ENCODE results near the gene ANO7. TPM values are rescaled to one million over a fixed set of nuclear protein-coding genes. Genes with fewer than 3 reads are reported as not detected.

ANO7 gene, protein sequence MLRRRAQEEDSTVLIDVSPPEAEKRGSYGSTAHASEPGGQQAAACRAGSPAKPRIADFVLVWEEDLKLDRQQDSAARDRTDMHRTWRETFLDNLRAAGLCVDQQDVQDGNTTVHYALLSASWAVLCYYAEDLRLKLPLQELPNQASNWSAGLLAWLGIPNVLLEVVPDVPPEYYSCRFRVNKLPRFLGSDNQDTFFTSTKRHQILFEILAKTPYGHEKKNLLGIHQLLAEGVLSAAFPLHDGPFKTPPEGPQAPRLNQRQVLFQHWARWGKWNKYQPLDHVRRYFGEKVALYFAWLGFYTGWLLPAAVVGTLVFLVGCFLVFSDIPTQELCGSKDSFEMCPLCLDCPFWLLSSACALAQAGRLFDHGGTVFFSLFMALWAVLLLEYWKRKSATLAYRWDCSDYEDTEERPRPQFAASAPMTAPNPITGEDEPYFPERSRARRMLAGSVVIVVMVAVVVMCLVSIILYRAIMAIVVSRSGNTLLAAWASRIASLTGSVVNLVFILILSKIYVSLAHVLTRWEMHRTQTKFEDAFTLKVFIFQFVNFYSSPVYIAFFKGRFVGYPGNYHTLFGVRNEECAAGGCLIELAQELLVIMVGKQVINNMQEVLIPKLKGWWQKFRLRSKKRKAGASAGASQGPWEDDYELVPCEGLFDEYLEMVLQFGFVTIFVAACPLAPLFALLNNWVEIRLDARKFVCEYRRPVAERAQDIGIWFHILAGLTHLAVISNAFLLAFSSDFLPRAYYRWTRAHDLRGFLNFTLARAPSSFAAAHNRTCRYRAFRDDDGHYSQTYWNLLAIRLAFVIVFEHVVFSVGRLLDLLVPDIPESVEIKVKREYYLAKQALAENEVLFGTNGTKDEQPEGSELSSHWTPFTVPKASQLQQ
- total RNA-seq (under 1 TPM; 0.83 to 0.86 TPM), polyA plus RNA-seq (not detected)

DNA sequence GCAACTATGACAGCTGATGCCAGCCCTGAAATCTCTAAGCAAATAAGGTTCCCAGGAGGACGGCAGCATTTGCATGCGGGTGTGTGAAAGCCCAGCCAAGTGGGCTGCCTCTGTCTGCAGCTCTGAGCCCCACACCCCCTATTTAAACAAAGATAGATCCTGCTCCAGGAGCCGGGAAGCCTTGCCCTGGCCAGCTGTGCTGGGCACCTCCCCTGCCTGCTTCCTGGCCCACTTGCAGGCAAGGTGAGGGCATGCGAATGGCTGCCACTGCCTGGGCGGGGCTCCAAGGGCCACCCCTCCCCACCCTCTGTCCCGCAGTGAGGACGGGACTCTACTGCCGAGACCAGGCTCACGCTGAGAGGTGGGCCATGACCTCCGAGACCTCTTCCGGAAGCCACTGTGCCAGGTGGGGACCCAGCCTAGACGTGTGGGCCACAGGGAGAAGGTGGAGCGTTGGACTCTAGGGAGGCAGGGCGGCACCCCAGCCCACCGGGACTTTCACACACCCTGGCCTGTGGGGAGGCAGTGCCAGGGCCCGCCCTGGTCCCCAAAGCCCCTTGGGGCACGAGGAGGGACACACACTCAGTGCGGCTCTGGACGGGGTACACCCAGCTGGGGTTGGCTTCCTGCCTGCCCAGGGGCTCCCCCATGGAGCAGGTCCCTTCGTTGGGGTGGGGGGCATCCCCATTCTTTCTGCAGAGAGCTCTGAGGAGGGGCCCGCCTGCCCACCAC lies at the start of gene ANO7:
Gene ANO7, plus strand, starts transcription at position 317 of the 732 bp plus-strand sequence. CDS start 1,387 bp downstream, outside the sequence.
- H3K4me1 ChIP-seq (ENCODE audit: insufficient read depth, low read length), result no peaks in the 10 kb centered on the region
- no peak within 1 kb of the TSS for H3K4me3 ChIP-seq (ENCODE audit: low read length)
- Mint-ChIP-seq H3K9me3 (no peaks in the 10 kb centered on the region), H3K4me3 (no peak within 1 kb of the TSS), H3K27ac (no peak within 1 kb of the TSS), H3K36me3 (peaks cover 0 to 5% (median 2%) of the 10 kb centered on the region in 3 donors), H3K4me1 (no peaks in the 10 kb centered on the region), H3K27me3 (no peaks in the 10 kb centered on the region)
- H3K9me3 ChIP-seq (ENCODE audit: low read length), result no peaks in the 10 kb centered on the region
- POLR2A ChIA-PET, result no interaction called here
- CTCF ChIA-PET, result no interaction called here
- H3K27me3 ChIP-seq (ENCODE audit: insufficient read depth, low read length, poor library complexity, severe bottlenecking), result no peaks in the 10 kb centered on the region
- H3K36me3 ChIP-seq (ENCODE audit: insufficient read depth, low read length), result no peaks in the 10 kb centered on the region
- no peak within 1 kb of the TSS for H3K27ac ChIP-seq (ENCODE audit: low read depth, low read length)
- no peak for DNase-seq

DNA sequence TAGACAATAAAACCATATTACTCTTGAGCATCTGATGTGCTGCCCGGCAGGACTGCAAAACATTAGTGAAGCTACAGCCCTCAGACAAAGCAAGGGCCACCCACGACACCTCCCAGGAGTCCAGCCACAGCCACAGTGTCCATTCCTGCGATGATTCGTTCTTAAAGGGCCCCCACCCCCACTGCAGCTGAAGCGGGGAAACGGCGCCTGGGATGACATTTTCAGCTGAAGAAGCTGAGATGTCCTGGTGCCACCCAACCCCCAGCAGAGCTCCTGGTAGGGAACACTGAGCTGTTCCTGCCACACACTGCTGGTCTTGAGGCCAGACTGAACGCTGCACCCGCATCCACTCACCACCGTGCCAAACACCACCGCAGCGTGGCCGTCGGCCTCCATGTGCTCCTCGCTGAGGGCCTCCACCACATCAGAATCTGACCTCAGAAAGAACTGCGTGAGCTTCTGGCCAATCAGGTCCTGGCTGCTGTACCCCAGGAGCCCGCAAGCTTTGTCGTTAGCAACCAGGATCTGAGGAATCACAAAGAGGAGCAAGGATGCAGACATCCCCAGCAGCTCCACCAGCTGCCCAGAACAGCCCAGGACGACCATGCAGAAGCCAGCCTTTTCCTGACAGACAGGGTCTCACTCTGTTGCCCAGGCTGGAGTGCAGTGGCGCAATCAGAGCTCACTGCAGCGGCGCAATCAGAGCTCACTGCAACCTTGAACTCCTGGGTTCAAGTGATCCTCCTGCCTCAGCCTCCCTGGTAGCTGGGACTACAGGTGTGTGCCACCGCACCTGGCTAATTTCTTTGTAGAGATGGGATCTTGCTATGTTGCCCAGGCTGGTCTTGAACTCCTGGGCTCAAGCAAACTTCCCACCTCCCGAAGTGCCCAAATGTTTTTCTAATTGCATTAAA lies 48.7 kb upstream of the ANO7 start:
- peaks cover 9% of the 10 kb centered on the region for H3K36me3 ChIP-seq (ENCODE audit: insufficient read depth, low read length)
- CTCF ChIA-PET, result interaction anchor here (2.2 kb wide), 1 partner anchor 10 kb away, joined by 8 read pairs; the partner anchor contains the start of genes PASK and PPP1R7

DNA sequence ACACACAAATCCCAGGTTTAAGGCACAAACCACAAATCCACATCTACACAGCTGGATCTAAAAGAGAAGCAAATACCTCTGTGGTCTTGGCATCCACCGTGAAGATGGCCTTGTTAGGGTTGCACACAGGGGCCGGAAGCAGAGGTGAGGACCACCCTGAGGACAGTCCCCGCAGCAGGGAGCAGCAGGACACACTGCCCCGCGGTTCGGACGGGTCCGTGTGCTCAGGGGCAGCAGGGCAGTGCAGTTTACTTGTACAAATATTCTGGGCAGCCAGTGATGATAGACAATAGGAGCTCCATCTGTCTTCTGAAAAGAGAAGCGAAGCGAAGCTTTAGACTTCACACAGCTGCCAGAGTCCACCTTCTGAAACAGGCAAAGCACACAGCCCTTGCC lies 48.0 kb upstream of the ANO7 start:
- no peak overlapping the region for H3K4me3 Mint-ChIP-seq
- H3K27me3 ChIP-seq (ENCODE audit: insufficient read depth, low read length, poor library complexity, severe bottlenecking), result no peaks in the 10 kb centered on the region
- H3K4me1 ChIP-seq (ENCODE audit: insufficient read depth, low read length), result no peaks in the 10 kb centered on the region
- ChIA-PET CTCF (interaction anchor here (2.2 kb wide), 1 partner anchor 9 kb away, joined by 8 read pairs; the partner anchor contains the start of genes PASK and PPP1R7), POLR2A (no interaction called here)
- peaks cover 12 to 89% (median 19%) of the 10 kb centered on the region in 3 donors for H3K36me3 Mint-ChIP-seq
- no peak overlapping the region for H3K27ac Mint-ChIP-seq
- DNase-seq, result no peak
- peaks cover 9% of the 10 kb centered on the region for H3K36me3 ChIP-seq (ENCODE audit: insufficient read depth, low read length)
- H3K4me3 ChIP-seq (ENCODE audit: low read length), result no peak overlapping the region
- H3K27me3 Mint-ChIP-seq, result no peaks in the 10 kb centered on the region
- no peak overlapping the region for H3K27ac ChIP-seq (ENCODE audit: low read depth, low read length)
- H3K9me3 ChIP-seq (ENCODE audit: low read length), result no peaks in the 10 kb centered on the region
- H3K9me3 Mint-ChIP-seq, result no peaks in the 10 kb centered on the region
- peaks cover 0 to 8% (median 1%) of the 10 kb centered on the region in 3 donors for H3K4me1 Mint-ChIP-seq

More for the DNA sequence above, 48.7 kb upstream of the ANO7 start:
- Mint-ChIP-seq H3K27me3 (no peaks in the 10 kb centered on the region), H3K4me1 (peaks cover 0 to 8% (median 1%) of the 10 kb centered on the region in 3 donors), H3K36me3 (peaks cover 12 to 92% (median 19%) of the 10 kb centered on the region in 3 donors), H3K27ac (peak overlapping the region in 1 of 8 donors; percentile 55), H3K4me3 (no peak overlapping the region), H3K9me3 (no peaks in the 10 kb centered on the region)
- no peaks in the 10 kb centered on the region for H3K27me3 ChIP-seq (ENCODE audit: insufficient read depth, low read length, poor library complexity, severe bottlenecking)
- no peaks in the 10 kb centered on the region for H3K9me3 ChIP-seq (ENCODE audit: low read length)
- POLR2A ChIA-PET, result no interaction called here
- H3K4me1 ChIP-seq (ENCODE audit: insufficient read depth, low read length), result no peaks in the 10 kb centered on the region
- DNase-seq, result no peak
- no peak overlapping the region for H3K27ac ChIP-seq (ENCODE audit: low read depth, low read length)
- H3K4me3 ChIP-seq (ENCODE audit: low read length), result no peak overlapping the region

DNA sequence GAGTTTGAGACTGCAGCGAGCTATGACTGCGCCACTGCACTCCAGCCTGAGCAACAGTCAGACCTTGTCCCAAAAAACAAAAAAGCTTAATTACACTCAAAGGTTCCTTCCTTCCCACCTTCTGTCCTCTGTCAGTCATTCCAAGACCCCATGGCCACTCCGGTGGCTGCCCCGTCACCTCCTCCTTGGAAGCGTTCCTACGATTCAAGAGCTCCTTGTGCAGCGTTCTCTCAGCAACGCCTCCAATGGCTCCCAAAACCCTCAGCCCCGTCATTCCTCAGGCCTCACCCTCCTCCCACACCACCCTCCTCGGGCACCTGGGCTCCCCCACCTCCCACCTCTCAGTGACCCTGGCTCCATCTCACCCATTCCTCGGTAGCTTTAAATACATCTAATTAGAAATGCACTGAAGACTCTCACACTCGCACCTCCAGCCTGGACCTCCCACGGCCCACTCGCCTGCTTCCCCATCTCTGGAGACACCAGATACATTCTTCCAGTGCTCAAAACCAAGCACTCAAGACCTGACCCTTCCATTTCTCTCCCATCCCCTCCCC lies 47.2 kb upstream of the ANO7 start:
- no peaks in the 10 kb centered on the region for H3K27me3 ChIP-seq (ENCODE audit: insufficient read depth, low read length, poor library complexity, severe bottlenecking)
- Mint-ChIP-seq H3K27ac (peak overlapping the region in 1 of 8 donors; percentile 88), H3K9me3 (no peaks in the 10 kb centered on the region), H3K4me3 (no peak overlapping the region), H3K4me1 (peaks cover 1 to 11% (median 3%) of the 10 kb centered on the region in 3 donors), H3K27me3 (no peaks in the 10 kb centered on the region), H3K36me3 (peaks cover 12 to 82% (median 19%) of the 10 kb centered on the region in 3 donors)
- H3K4me3 ChIP-seq (ENCODE audit: low read length), result no peak overlapping the region
- DNase-seq, result no peak
- H3K36me3 ChIP-seq (ENCODE audit: insufficient read depth, low read length), result peaks cover 9% of the 10 kb centered on the region
- H3K27ac ChIP-seq (ENCODE audit: low read depth, low read length), result no peak overlapping the region
- ChIA-PET POLR2A (no interaction called here), CTCF (interaction anchor here (2.2 kb wide), 1 partner anchor 8 kb away, joined by 8 read pairs; the partner anchor contains the start of genes PASK and PPP1R7)
- H3K9me3 ChIP-seq (ENCODE audit: low read length), result no peaks in the 10 kb centered on the region
- no peaks in the 10 kb centered on the region for H3K4me1 ChIP-seq (ENCODE audit: insufficient read depth, low read length)

DNA sequence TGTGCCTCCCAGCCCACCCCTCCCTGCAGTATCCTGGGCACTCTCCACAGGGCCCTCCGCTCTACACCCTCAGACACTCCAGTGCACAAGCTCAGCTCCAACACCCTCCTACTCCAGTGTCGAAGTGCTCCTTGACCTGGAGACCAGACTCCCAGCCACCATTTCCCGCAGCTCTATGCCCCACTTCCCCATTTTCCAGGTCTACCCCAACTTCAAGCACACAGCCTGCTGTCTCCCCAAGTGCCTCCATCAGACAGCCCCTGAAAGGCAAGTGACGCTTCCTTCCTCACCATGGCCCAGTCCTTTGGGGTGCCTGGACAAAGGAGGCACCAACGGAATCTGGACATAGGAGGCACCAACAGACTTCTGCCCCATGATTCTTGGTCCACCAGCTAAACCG lies 46.4 kb upstream of the ANO7 start:
- no peak overlapping the region for H3K27ac ChIP-seq (ENCODE audit: low read depth, low read length)
- no peaks in the 10 kb centered on the region for H3K27me3 ChIP-seq (ENCODE audit: insufficient read depth, low read length, poor library complexity, severe bottlenecking)
- no peak overlapping the region for H3K4me3 ChIP-seq (ENCODE audit: low read length)
- H3K36me3 ChIP-seq (ENCODE audit: insufficient read depth, low read length), result peaks cover 9% of the 10 kb centered on the region
- no peaks in the 10 kb centered on the region for H3K4me1 ChIP-seq (ENCODE audit: insufficient read depth, low read length)
- ChIA-PET POLR2A (no interaction called here), CTCF (no interaction called here)
- no peaks in the 10 kb centered on the region for H3K9me3 Mint-ChIP-seq
- H3K36me3 Mint-ChIP-seq, result peaks cover 12 to 74% (median 19%) of the 10 kb centered on the region in 3 donors
- H3K27me3 Mint-ChIP-seq, result no peaks in the 10 kb centered on the region
- no peak overlapping the region for H3K4me3 Mint-ChIP-seq
- DNase-seq, result no peak
- H3K9me3 ChIP-seq (ENCODE audit: low read length), result no peaks in the 10 kb centered on the region
- peaks cover 1 to 19% (median 8%) of the 10 kb centered on the region in 3 donors for H3K4me1 Mint-ChIP-seq
- H3K27ac Mint-ChIP-seq, result peak overlapping the region in 1 of 8 donors; percentile 61

DNA sequence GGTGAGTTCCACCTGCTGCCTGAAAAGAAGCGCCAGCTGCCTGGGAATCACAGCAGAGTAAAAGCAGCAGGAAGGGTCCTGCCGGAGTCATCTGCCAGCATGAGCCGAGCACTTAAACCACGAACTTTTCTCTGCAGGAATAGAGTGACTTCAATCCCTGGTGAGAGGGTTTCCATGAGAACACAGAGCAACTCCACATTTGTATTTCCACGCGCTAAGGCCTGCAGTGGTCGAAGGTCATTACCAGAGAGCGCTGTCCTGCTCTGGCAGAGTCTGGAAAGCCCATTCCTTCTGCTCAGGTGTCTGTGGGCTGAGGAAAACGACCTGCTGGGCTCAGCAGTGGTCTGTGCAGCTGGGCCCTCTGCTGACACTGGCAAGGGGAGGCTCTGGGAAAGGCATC lies 45.9 kb upstream of the ANO7 start:
- H3K27me3 Mint-ChIP-seq, result no peaks in the 10 kb centered on the region
- no peak overlapping the region for H3K27ac Mint-ChIP-seq
- CTCF ChIA-PET, result no interaction called here
- no peaks in the 10 kb centered on the region for H3K9me3 Mint-ChIP-seq
- H3K4me3 ChIP-seq (ENCODE audit: low read length), result no peak overlapping the region
- peaks cover 9% of the 10 kb centered on the region for H3K36me3 ChIP-seq (ENCODE audit: insufficient read depth, low read length)
- H3K4me1 Mint-ChIP-seq, result peaks cover 1 to 22% (median 8%) of the 10 kb centered on the region in 3 donors
- H3K4me3 Mint-ChIP-seq, result no peak overlapping the region
- H3K36me3 Mint-ChIP-seq, result peaks cover 12 to 70% (median 19%) of the 10 kb centered on the region in 3 donors
- POLR2A ChIA-PET, result no interaction called here
- no peak overlapping the region for H3K27ac ChIP-seq (ENCODE audit: low read depth, low read length)
- no peaks in the 10 kb centered on the region for H3K27me3 ChIP-seq (ENCODE audit: insufficient read depth, low read length, poor library complexity, severe bottlenecking)
- no peaks in the 10 kb centered on the region for H3K4me1 ChIP-seq (ENCODE audit: insufficient read depth, low read length)
- H3K9me3 ChIP-seq (ENCODE audit: low read length), result no peaks in the 10 kb centered on the region
- DNase-seq, result no peak

DNA sequence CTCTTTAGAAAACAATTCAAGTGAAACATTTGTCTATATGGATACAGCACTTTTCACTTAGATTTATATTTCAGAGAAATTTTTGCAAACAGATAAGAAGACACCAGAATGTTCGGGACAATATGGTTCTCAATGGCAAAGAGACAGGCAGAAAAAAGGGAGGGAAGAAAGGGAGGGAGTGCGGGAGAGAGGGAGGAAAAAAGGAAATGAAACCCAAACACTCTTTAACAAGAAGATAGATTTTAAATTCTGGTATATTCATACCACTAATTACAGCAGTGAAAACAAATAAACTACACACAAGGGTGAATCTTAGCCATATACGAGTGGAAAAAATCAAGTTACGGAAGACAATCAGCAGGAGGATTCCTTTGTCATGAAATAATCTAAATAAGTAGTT lies 42.2 kb upstream of the ANO7 start:
- Histone ChIP-seq H3K9me3 (ENCODE audit: low read length) (no peaks in the 10 kb centered on the region), H3K27me3 (ENCODE audit: insufficient read depth, low read length, poor library complexity, severe bottlenecking) (no peaks in the 10 kb centered on the region), H3K27ac (ENCODE audit: low read depth, low read length) (no peak overlapping the region), H3K4me3 (ENCODE audit: low read length) (no peak overlapping the region), H3K36me3 (ENCODE audit: insufficient read depth, low read length) (no peaks in the 10 kb centered on the region), H3K4me1 (ENCODE audit: insufficient read depth, low read length) (peaks cover 15% of the 10 kb centered on the region)
- H3K9me3 Mint-ChIP-seq, result no peaks in the 10 kb centered on the region
- H3K4me3 Mint-ChIP-seq, result peak overlapping the region in 1 of 7 donors; percentile 95
- ChIA-PET POLR2A (interaction anchor here (1.3 kb wide), 1 partner anchor 37 kb away, joined by 3 read pairs; no protein-coding TSS in a partner anchor), CTCF (interaction anchor here (1.4 kb wide), 1 partner anchor 68 kb away, joined by 7 read pairs; no protein-coding TSS in a partner anchor)
- H3K4me1 Mint-ChIP-seq, result peaks cover 19 to 45% (median 31%) of the 10 kb centered on the region in 3 donors
- no peak overlapping the region for H3K27ac Mint-ChIP-seq
- peaks cover 0 to 3% of the 10 kb centered on the region in 2 donors for H3K27me3 Mint-ChIP-seq
- DNase-seq, result no peak
- H3K36me3 Mint-ChIP-seq, result peaks cover 5 to 49% (median 7%) of the 10 kb centered on the region in 3 donors
